Neural progenitor cell (in vitro differentiated cells): ENCODE measurements around the gene GSE1.

Experiments used
- EZH2phosphoT487 ChIP-seq: fragments of 200-600 bp; sonication (generic); IDR thresholded peaks from 2 replicates; pipeline ENCODE4 v1.6.1; 2017; ENCODE audit warnings: antibody characterized with exemption
- TF ChIP-seq, protein P1 (sequence below): fragments of 200-600 bp; sonication (generic); IDR thresholded peaks from 2 replicates; pipeline ENCODE4 v1.5.1; 2017; ENCODE audit warnings: antibody characterized with exemption, mild to moderate bottlenecking

DNA sequence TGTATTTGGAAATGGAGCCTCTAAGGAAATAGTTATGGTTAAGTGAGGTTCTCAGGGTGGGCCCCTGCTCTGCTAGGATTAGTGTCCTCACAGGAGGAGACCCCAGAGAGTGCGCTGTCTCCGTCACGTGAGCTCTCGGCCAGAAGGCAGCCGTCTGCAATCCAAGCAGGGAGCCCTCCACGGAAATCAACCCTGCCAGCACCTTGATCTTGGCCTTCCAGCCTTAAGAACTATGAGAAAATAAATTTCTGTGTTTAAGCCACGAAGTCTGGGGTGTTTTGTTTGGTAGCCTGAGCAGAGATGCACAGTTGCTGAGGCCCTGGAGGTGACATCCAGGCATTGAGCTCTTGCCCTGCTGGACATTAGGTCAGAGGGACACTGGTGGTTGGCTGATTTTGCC lies 32.4 kb upstream of the GSE1 start:
- no peak for TF ChIP-seq EZH2phosphoT487
- TF ChIP-seq, protein P1, sequence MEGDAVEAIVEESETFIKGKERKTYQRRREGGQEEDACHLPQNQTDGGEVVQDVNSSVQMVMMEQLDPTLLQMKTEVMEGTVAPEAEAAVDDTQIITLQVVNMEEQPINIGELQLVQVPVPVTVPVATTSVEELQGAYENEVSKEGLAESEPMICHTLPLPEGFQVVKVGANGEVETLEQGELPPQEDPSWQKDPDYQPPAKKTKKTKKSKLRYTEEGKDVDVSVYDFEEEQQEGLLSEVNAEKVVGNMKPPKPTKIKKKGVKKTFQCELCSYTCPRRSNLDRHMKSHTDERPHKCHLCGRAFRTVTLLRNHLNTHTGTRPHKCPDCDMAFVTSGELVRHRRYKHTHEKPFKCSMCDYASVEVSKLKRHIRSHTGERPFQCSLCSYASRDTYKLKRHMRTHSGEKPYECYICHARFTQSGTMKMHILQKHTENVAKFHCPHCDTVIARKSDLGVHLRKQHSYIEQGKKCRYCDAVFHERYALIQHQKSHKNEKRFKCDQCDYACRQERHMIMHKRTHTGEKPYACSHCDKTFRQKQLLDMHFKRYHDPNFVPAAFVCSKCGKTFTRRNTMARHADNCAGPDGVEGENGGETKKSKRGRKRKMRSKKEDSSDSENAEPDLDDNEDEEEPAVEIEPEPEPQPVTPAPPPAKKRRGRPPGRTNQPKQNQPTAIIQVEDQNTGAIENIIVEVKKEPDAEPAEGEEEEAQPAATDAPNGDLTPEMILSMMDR = no peak
